COR-L47 (cell line): ENCODE measurements around the gene IPO11.
"Not testable (repeated sequence)": the region's sequence is repeated elsewhere in the genome, so short reads cannot be mapped to it uniquely, and the experiment has no call there.

ENCODE experiments used
- DNase-seq: peaks from one replicate; lab custom pipeline; 2025; lab: John Stamatoyannopoulos, UW

IPO11 gene

GRCh38 chr5:62645223-62645622 lies 232.7 kb downstream of the IPO11 start:
- no peak for DNase-seq

GRCh38 chr5:62647241-62647640 lies 234.7 kb downstream of the IPO11 start:
- DNase-seq = no peak

GRCh38 chr5:62649025-62649424 lies 236.5 kb downstream of the IPO11 start:
- no peak for DNase-seq

DNA sequence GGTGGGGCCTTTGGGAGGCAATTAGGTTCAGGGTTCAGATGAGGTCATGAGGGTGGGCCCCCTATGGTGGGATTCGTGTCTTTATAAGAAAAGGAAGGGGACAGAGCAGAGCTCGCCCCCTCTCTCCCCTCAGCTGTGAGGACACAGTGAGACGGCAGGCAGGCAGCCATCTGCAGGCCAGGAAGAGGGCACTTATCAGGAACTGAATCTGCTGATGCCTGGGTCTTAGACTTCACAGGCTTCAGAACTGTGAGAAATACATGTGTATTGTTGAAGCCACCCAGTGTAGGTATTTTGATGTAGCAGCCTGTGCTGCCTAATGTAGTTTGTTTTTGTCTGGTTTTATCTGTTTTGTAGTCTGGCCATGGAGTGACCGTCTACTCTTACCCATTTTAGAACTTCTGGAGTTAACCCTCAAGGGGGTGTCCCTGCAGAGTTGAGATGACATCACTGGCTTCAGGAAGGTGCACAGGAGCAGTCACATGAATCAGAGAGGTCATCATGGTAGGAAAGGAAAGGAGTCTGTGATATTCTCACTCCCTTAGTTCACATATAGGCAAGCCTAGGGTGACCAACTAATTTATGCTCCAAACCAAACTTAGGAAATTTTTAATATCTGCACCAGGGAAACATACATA lies 237.0 kb downstream of the IPO11 start:
- DNase-seq = no peak

- DNase-seq = no peak
Observed at GRCh38 chr5:62650197-62650596, 237.6 kb downstream of the IPO11 start.

GRCh38 chr5:62652225-62652624 lies 239.7 kb downstream of the IPO11 start:
- no peak for DNase-seq

GRCh38 chr5:62653001-62653863 lies 240.7 kb downstream of the IPO11 start:
- no peak for DNase-seq

DNA sequence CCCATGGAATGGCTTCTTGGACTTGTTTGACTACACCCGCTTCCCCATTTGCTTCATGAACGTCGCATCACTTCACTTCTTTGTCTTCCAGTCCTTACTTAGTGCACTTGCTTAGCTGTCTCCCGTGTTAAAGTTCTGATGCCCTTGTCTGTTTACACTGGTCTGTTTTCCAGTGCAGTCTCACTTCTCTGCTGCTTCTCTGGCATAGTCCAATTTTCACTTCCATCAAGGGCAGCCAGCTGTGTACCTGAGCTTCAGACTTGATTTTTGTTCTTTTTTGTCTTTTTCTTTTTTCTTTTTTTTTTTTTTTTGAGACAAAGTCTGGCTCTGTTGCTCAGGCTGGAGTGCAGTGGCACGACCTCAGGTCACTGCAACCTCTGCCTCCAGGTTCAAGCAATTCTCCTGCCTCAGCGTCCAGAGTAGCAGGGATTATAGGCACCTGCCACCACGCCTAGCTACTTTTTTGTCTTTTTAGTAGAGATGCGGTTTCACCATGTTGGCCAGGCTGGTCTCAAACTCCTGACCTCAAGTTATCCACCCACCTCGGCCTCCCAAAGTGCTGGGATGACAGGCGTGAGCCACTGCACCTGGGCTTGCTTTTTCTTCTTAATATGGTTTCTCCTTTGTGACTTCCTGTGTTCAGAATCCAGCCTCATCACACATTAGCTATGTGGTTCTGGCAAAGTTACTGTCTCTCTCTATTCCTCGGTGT lies 241.5 kb downstream of the IPO11 start:
- DNase-seq = no peak

DNA sequence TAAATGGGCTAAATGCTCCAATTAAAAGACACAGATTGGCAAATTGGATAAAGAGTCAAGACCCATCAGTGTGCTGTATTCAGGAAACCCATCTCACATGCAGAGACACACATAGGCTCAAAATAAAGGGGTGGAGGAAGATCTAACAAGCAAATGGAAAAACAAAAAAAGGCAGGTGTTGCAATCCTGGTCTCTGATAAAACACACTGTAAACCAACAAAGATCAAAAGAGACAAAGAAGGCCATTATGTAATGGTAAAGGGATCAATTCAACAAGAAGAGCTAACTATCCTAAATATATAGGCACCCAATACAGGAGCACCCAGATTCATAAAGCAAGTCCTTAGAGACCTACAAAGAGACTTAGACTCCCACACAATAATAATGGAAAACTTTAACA lies 245.2 kb downstream of the IPO11 start:
- not testable (repeated sequence) for DNase-seq

DNA sequence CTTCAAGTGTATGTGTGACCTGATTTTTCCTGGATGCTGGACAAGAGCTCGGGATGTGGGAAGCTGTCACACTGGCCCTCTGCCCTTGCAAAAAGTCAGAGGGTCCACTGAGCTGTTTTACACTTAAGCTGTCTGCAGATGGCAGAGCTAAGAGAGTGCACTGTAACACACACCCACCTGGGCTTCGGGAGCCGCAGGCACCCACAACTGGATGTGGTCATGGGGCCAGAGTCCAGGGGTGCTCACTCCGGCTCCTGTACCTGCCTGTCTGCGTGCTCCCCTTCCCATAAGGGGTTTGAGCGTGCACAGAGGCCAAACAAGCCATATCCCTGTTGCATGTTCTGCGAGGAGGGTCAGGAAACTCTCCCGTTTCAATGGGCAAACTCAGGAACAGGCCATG lies 248.6 kb downstream of the IPO11 start:
- no peak for DNase-seq

- DNase-seq = no peak
Observed at GRCh38 chr5:62662521-62662920, 250.0 kb downstream of the IPO11 start.

DNA sequence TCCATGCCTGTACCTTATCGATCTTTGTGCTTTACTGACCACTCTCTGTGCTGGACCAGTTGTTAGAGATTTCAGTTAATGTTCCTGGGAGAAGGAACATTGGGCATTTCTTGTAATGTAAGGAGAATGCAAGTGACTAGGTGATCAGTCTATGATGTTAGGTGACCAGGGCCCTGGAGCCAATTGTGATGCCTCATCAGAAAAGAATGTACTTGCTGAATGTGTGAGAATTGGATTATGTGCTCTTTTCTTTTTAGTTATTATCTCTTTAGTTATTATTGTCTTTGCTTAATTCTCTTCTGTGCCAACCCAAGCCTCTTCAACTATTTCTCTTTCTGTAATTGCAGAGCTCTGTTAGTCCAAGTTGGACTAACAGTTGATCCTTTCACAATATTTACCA lies 258.9 kb downstream of the IPO11 start:
- no peak for DNase-seq

GRCh38 chr5:62676596-62676995 lies 264.0 kb downstream of the IPO11 start:
- not testable (repeated sequence) for DNase-seq
